Measurements from ENCODE around the gene MPIG6B.

DNA sequence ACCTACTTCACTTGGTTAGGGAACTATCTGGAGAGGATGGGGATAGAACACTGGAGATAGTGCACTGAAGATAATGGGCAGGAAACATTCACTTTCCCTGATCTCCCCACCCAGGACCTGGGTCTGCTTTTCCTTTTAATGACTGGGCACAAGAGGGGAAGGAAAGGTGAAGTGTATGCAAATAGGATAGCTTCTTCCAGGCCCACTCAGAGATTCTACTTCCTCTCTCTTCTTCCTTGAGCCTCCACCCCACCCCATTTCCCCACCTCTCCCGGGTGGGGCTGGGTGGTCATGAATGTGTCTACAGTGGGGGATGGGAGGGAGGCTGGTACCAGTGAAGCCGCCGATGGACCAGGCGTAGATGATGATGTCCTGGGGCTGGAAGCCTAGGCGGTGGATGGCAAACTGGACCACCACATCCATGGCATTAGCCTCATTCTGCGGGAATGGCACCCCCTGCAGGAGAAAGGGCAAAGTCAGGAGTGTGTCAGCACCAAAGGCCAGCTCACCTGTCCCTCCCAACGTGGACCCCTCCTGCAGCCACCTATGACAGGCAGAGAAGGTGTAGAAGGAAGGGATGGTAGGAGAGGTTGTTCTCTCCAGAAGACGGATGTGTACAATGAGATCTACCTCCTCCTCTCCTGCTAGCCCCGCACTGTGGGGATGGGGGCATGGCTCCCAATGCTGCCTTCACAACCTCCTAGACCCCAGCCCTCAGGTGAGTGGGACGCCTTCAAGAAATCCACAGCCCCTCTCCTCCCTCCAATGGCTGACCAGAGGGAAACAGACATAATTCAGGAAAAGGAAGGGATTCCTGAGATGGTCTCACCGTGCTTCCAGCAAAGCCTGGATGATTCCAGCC lies 33.7 kb upstream of the MPIG6B start:
- TF ChIP-seq CTCF (conservative IDR thresholded peaks at IDR 0.05 in 1 of 2, IDR thresholded peaks at IDR 0.05 in 1 of 2; ENCODE audit: low read depth in 1 of 2, low read length in 2 of 2) (peak; percentile 23 to 46), EZH2 (IDR thresholded peaks at IDR 0.05; ENCODE audit: low read length, missing control alignments) (no peak)
